ENCODE data around the gene HS3ST5.

The HS3ST5 gene

GRCh38 chr6:114033606-114034005, 309.2 kb downstream of the HS3ST5 start:
- Histone ChIP-seq H3K9me2 (replicated peaks; ENCODE audit: insufficient read depth, low read length) (no peaks in the 10 kb centered on the region), H2AFZ (ENCODE audit: low read length) (no peak overlapping the region), H3K79me2 (ENCODE audit: low read length) (no peaks in the 10 kb centered on the region), H3K4me3 (ENCODE audit: low read length) (no peak overlapping the region), H4K20me1 (ENCODE audit: insufficient read depth, low read length) (no peaks in the 10 kb centered on the region), H3K4me1 (ENCODE audit: low read length) (no peaks in the 10 kb centered on the region), H3K27ac (ENCODE audit: low read length) (no peak overlapping the region), H3K27me3 (replicated peaks; ENCODE audit: insufficient read depth, low read length) (no peaks in the 10 kb centered on the region), H3K9ac (ENCODE audit: low read length) (no peak overlapping the region), H3K4me2 (ENCODE audit: low read depth, low read length) (no peak overlapping the region), H3K36me3 (replicated peaks; ENCODE audit: insufficient read depth, low read length) (no peaks in the 10 kb centered on the region), H3F3A (ENCODE audit: insufficient read depth, low read length) (no peaks in the 10 kb centered on the region), H3K9me3 (replicated peaks; ENCODE audit: insufficient read depth, low read length) (no peaks in the 10 kb centered on the region)
- TF ChIP-seq EZH2phosphoT487 (IDR thresholded peaks at IDR 0.05; ENCODE audit: low read length) (no peak), EZH2 (optimal IDR thresholded peaks at IDR 0.05; ENCODE audit: low read depth, low read length) (no peak), CTCF (IDR thresholded peaks at IDR 0.05; ENCODE audit: low read length) (no peak)
- DNase-seq: no peak

- H3K27ac ChIP-seq (ENCODE audit: low read length): no peak overlapping the region
- H3K27me3 ChIP-seq (replicated peaks; ENCODE audit: insufficient read depth, low read length): no peaks in the 10 kb centered on the region
- no peaks in the 10 kb centered on the region for H3K79me2 ChIP-seq (ENCODE audit: low read length)
- H3F3A ChIP-seq (ENCODE audit: insufficient read depth, low read length): no peaks in the 10 kb centered on the region
- DNase-seq: no peak
- no peaks in the 10 kb centered on the region for H3K9me2 ChIP-seq (replicated peaks; ENCODE audit: insufficient read depth, low read length)
- TF ChIP-seq EZH2 (optimal IDR thresholded peaks at IDR 0.05; ENCODE audit: low read depth, low read length): no peak
- no peak for TF ChIP-seq CTCF (IDR thresholded peaks at IDR 0.05; ENCODE audit: low read length)
- no peak for TF ChIP-seq EZH2phosphoT487 (IDR thresholded peaks at IDR 0.05; ENCODE audit: low read length)
- no peak overlapping the region for H3K4me3 ChIP-seq (ENCODE audit: low read length)
- H3K4me2 ChIP-seq (ENCODE audit: low read depth, low read length): no peak overlapping the region
- H3K9me3 ChIP-seq (replicated peaks; ENCODE audit: insufficient read depth, low read length): no peaks in the 10 kb centered on the region
- H3K9ac ChIP-seq (ENCODE audit: low read length): no peak overlapping the region
- no peaks in the 10 kb centered on the region for H3K4me1 ChIP-seq (ENCODE audit: low read length)
- no peaks in the 10 kb centered on the region for H4K20me1 ChIP-seq (ENCODE audit: insufficient read depth, low read length)
- no peak overlapping the region for H2AFZ ChIP-seq (ENCODE audit: low read length)
- H3K36me3 ChIP-seq (replicated peaks; ENCODE audit: insufficient read depth, low read length): no peaks in the 10 kb centered on the region
Measured at GRCh38 chr6:114032721-114033120, 310.1 kb downstream of the HS3ST5 start.

- no peak overlapping the region for H3K4me2 ChIP-seq (ENCODE audit: low read depth, low read length)
- no peaks in the 10 kb centered on the region for H3K9me3 ChIP-seq (replicated peaks; ENCODE audit: insufficient read depth, low read length)
- H3K9me2 ChIP-seq (replicated peaks; ENCODE audit: insufficient read depth, low read length): no peaks in the 10 kb centered on the region
- no peak for TF ChIP-seq EZH2phosphoT487 (IDR thresholded peaks at IDR 0.05; ENCODE audit: low read length)
- no peak overlapping the region for H3K27ac ChIP-seq (ENCODE audit: low read length)
- H3K36me3 ChIP-seq (replicated peaks; ENCODE audit: insufficient read depth, low read length): no peaks in the 10 kb centered on the region
- no peaks in the 10 kb centered on the region for H3K4me1 ChIP-seq (ENCODE audit: low read length)
- H3K27me3 ChIP-seq (replicated peaks; ENCODE audit: insufficient read depth, low read length): no peaks in the 10 kb centered on the region
- no peaks in the 10 kb centered on the region for H3K79me2 ChIP-seq (ENCODE audit: low read length)
- H3K4me3 ChIP-seq (ENCODE audit: low read length): no peak overlapping the region
- no peak overlapping the region for H3K9ac ChIP-seq (ENCODE audit: low read length)
- H3F3A ChIP-seq (ENCODE audit: insufficient read depth, low read length): no peaks in the 10 kb centered on the region
- H2AFZ ChIP-seq (ENCODE audit: low read length): no peak overlapping the region
- H4K20me1 ChIP-seq (ENCODE audit: insufficient read depth, low read length): no peaks in the 10 kb centered on the region
- no peak for DNase-seq
Measured at GRCh38 chr6:114030767-114031166, 312.1 kb downstream of the HS3ST5 start.

GRCh38 chr6:114024746-114025145, 318.1 kb downstream of the HS3ST5 start:
- TF ChIP-seq EZH2 (optimal IDR thresholded peaks at IDR 0.05; ENCODE audit: low read depth, low read length): no peak
- Histone ChIP-seq H3K36me3 (replicated peaks; ENCODE audit: insufficient read depth, low read length) (no peaks in the 10 kb centered on the region), H3K9me2 (replicated peaks; ENCODE audit: insufficient read depth, low read length) (no peaks in the 10 kb centered on the region), H3K79me2 (ENCODE audit: low read length) (no peaks in the 10 kb centered on the region), H3K27me3 (replicated peaks; ENCODE audit: insufficient read depth, low read length) (no peaks in the 10 kb centered on the region), H3K4me1 (ENCODE audit: low read length) (no peaks in the 10 kb centered on the region), H3F3A (ENCODE audit: insufficient read depth, low read length) (no peaks in the 10 kb centered on the region), H2AFZ (ENCODE audit: low read length) (no peak overlapping the region), H4K20me1 (ENCODE audit: insufficient read depth, low read length) (no peaks in the 10 kb centered on the region), H3K9ac (ENCODE audit: low read length) (no peak overlapping the region), H3K4me2 (ENCODE audit: low read depth, low read length) (no peak overlapping the region), H3K4me3 (ENCODE audit: low read length) (no peak overlapping the region), H3K9me3 (replicated peaks; ENCODE audit: insufficient read depth, low read length) (no peaks in the 10 kb centered on the region), H3K27ac (ENCODE audit: low read length) (no peak overlapping the region)
- DNase-seq: no peak

Measured in MM.1S (cell line).